Measurements from ENCODE around the gene MUC5B. TPM values are rescaled to one million over a fixed set of nuclear protein-coding genes. Genes with fewer than 3 reads are reported as not detected.
A peak's percentile ranks its signal among the peaks of the same experiment; 100 is the strongest.

The MUC5B gene
- total and polyA plus RNA-seq, 2 of the 13 experiments (the other 11 are each of a cell fraction or from before 2014, with no cell fraction given), result 0.01 TPM; not detected in 1

- TF ChIP-seq, protein P1, sequence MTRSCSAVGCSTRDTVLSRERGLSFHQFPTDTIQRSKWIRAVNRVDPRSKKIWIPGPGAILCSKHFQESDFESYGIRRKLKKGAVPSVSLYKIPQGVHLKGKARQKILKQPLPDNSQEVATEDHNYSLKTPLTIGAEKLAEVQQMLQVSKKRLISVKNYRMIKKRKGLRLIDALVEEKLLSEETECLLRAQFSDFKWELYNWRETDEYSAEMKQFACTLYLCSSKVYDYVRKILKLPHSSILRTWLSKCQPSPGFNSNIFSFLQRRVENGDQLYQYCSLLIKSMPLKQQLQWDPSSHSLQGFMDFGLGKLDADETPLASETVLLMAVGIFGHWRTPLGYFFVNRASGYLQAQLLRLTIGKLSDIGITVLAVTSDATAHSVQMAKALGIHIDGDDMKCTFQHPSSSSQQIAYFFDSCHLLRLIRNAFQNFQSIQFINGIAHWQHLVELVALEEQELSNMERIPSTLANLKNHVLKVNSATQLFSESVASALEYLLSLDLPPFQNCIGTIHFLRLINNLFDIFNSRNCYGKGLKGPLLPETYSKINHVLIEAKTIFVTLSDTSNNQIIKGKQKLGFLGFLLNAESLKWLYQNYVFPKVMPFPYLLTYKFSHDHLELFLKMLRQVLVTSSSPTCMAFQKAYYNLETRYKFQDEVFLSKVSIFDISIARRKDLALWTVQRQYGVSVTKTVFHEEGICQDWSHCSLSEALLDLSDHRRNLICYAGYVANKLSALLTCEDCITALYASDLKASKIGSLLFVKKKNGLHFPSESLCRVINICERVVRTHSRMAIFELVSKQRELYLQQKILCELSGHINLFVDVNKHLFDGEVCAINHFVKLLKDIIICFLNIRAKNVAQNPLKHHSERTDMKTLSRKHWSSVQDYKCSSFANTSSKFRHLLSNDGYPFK (CRISPR knock-in tag; IDR thresholded peaks at IDR 0.05; ENCODE audit: borderline replicate concordance), result peak; percentile 79
- no peak for TF ChIP-seq ZKSCAN5 (CRISPR knock-in tag; IDR thresholded peaks at IDR 0.05)
- TF ChIP-seq ZNF703 (CRISPR knock-in tag; IDR thresholded peaks at IDR 0.05; ENCODE audit: borderline replicate concordance), result no peak
- 0 out of 2 replicates have a peak, but pooled peaks have one; percentile 5 for TF ChIP-seq ZBTB43 (CRISPR knock-in tag; conservative IDR thresholded peaks at IDR 0.05)
- TF ChIP-seq, protein P2, sequence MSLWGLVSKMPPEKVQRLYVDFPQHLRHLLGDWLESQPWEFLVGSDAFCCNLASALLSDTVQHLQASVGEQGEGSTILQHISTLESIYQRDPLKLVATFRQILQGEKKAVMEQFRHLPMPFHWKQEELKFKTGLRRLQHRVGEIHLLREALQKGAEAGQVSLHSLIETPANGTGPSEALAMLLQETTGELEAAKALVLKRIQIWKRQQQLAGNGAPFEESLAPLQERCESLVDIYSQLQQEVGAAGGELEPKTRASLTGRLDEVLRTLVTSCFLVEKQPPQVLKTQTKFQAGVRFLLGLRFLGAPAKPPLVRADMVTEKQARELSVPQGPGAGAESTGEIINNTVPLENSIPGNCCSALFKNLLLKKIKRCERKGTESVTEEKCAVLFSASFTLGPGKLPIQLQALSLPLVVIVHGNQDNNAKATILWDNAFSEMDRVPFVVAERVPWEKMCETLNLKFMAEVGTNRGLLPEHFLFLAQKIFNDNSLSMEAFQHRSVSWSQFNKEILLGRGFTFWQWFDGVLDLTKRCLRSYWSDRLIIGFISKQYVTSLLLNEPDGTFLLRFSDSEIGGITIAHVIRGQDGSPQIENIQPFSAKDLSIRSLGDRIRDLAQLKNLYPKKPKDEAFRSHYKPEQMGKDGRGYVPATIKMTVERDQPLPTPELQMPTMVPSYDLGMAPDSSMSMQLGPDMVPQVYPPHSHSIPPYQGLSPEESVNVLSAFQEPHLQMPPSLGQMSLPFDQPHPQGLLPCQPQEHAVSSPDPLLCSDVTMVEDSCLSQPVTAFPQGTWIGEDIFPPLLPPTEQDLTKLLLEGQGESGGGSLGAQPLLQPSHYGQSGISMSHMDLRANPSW (CRISPR knock-in tag; IDR thresholded peaks at IDR 0.05; ENCODE audit: borderline replicate concordance), result no peak
- TF ChIP-seq CEBPB (IDR thresholded peaks at IDR 0.05; ENCODE audit: borderline replicate concordance, low read depth, low read length), result no peak
- TF ChIP-seq ZNF24 (IDR thresholded peaks at IDR 0.05), result no peak
- no peak for TF ChIP-seq ZNF850 (CRISPR knock-in tag; conservative IDR thresholded peaks at IDR 0.05)
- peak; percentile 96 for TF ChIP-seq ZBTB38 (CRISPR knock-in tag; IDR thresholded peaks at IDR 0.05)
- no peak for TF ChIP-seq ZNF432 (CRISPR knock-in tag; IDR thresholded peaks at IDR 0.05; ENCODE audit: borderline replicate concordance)
- no peak for TF ChIP-seq ZSCAN30 (CRISPR knock-in tag; IDR thresholded peaks at IDR 0.05)
- peak; percentile 55 for TF ChIP-seq STAG1 (CRISPR knock-in tag; IDR thresholded peaks at IDR 0.05)
- peak; percentile 57; the same call in 1 of the 2 replicates for TF ChIP-seq TARDBP (CRISPR knock-in tag; IDR thresholded peaks at IDR 0.05)
- TF ChIP-seq, protein P3, sequence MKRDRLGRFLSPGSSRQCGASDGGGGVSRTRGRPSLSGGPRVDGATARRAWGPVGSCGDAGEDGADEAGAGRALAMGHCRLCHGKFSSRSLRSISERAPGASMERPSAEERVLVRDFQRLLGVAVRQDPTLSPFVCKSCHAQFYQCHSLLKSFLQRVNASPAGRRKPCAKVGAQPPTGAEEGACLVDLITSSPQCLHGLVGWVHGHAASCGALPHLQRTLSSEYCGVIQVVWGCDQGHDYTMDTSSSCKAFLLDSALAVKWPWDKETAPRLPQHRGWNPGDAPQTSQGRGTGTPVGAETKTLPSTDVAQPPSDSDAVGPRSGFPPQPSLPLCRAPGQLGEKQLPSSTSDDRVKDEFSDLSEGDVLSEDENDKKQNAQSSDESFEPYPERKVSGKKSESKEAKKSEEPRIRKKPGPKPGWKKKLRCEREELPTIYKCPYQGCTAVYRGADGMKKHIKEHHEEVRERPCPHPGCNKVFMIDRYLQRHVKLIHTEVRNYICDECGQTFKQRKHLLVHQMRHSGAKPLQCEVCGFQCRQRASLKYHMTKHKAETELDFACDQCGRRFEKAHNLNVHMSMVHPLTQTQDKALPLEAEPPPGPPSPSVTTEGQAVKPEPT (CRISPR knock-in tag; IDR thresholded peaks at IDR 0.05; ENCODE audit: low read depth), result peak; percentile 73; the same call in 1 of the 2 replicates
- TF ChIP-seq ISX (CRISPR knock-in tag; conservative IDR thresholded peaks at IDR 0.05), result no peak
- TF ChIP-seq RBFOX2 (IDR thresholded peaks at IDR 0.05; ENCODE audit: low read depth, low read length), result peak; percentile 95
- TF ChIP-seq ZNF510 (CRISPR knock-in tag; IDR thresholded peaks at IDR 0.05; ENCODE audit: low read depth), result peak; percentile 93
Measured at GRCh38 chr11:1309498-1310317, 86.8 kb downstream of the MUC5B start, which contains the start of gene TOLLIP (continued).

All from HepG2 (cell line).